Activated CD8-positive, alpha-beta memory T cell treated with anti-CD3 and anti-CD28 coated beads, Interleukin-2, amount 50 U/mL, for 4 hours (primary cell): Measurements from ENCODE around the gene CLDN5.

Experiments
- DNase-seq: peaks from one replicate; pipeline ENCODE4 v3.0.0-alpha.2; 2020

The CLDN5 gene

GRCh38 chr22:19478901-19479354 lies 45.3 kb downstream of the CLDN5 start, which contains the start of gene UFD1:
Gene UFD1, minus strand, starts transcription at chr22:19479193. Its CDS starts 108 bp downstream, at chr22:19479085.
- DNase-seq, result peak; percentile 74

DNA sequence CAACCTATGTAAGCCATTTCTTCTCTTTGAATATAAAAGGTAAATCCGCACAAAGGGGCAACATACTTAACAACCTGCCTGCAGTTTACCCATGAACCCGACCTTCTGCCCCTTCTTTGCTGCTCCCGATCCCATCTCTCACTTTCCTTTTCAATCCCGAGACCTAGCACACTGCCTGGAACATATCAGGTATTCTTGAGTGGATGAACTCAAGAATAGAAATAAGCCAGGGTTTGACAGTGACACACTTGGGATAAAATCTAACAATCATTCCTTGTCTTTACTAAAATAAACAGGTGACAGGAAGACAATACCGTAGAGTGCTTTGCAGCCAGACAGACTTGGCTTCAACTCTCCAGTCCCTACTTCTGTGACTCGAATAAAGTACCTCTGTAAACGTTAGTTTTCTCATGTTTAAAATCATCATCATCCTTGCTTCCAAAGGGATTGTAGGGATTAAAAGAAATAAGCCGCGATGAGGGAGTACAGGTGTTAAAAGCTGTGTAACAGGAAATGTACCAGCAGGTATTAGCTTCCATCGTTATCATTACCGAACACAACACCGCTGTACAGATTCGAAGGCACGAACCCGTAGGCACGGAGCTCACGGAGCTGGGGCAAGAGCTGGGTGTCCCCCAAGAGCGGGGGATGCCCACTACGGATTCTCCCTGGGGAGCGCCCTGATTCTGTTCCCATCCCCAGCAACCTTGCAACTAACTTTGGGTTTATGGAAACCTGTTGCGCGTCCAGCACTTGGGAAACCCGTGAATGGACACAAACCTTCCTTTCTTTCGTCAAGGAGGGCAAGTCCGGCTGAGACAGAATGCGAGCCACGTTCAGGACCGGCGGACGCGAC lies 45.9 kb downstream of the CLDN5 start:
- no peak for DNase-seq

DNA sequence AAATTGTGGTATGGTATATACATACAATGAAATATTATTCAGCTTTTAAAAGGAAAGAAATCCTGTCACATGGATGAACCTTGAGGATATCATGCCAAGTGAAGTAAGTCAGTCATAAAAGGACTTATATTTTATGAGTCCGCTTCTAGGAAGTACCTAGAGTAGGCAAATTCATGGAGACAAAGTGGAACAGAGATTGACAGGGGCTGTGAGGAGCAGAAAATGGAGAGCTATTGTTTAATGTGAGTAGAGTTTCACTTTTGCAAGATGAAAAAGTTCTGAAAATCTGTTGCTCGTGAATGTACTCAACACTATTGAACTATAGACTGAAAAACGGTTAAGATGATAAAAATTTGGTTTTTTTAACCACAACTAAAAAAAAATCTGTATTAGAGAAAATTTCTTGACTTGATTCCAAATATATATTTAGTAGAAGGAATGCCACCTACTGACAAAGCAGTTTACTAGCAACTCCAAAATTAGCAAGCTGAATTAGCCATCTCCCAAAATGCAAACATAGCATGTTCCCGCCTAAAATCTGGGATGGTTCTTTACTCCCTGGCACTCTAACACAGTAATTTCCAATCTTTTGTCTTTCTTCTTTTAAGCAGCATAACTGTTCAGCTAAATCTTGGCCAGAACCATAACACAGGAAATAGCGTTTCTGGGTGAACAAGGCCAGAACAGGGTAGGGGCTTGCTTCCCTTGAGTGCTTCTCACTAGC lies 46.7 kb downstream of the CLDN5 start:
- no peak for DNase-seq

GRCh38 chr22:19476023-19476422 lies 48.2 kb downstream of the CLDN5 start:
- DNase-seq, result no peak

- no peak for DNase-seq
Measured at GRCh38 chr22:19473578-19473977, 50.6 kb downstream of the CLDN5 start.
